MG63 (cell line): ENCODE data around the gene PTAFR. TPM values are rescaled to one million over a fixed set of nuclear protein-coding genes. Genes with fewer than 3 reads are reported as not detected.
"Not testable (repeated sequence)": the region's sequence is repeated elsewhere in the genome, so short reads cannot be mapped to it uniquely, and the experiment has no call there.

Source experiments
- DNase-seq: peaks from one replicate; pipeline ENCODE4 v3.0.0-alpha.2; 2020
- H3K27me3 ChIP-seq: fragments of 250-450 bp; sonication (Bioruptor Pico); 2 replicates; pipeline ENCODE4 v1.5.1; 2020; ENCODE audit warnings: mild to moderate bottlenecking, moderate library complexity
- H3K36me3 ChIP-seq: fragments of 250-450 bp; sonication (Bioruptor Pico); 2 replicates; pipeline ENCODE4 v1.5.1; 2020; ENCODE audit warnings: mild to moderate bottlenecking, moderate library complexity
- H3K4me3 ChIP-seq: fragments of 250-450 bp; sonication (Bioruptor Pico); 2 replicates; pipeline ENCODE4 v1.5.1; 2020; ENCODE audit warnings: mild to moderate bottlenecking, moderate library complexity
- H3K9me3 ChIP-seq: fragments of 250-450 bp; sonication (Bioruptor Pico); 2 replicates; pipeline ENCODE4 v1.5.1; 2020; ENCODE audit warnings: mild to moderate bottlenecking, moderate library complexity
- total RNA-seq: library from RNA; depleted of rRNA; stranded (reverse); fragments of >200 nt; shearing (Covaris generic); gene quantifications from 2 replicates; pipeline ENCODE4 v1.2.3, GENCODE V29; 2014; ENCODE audit warnings: low replicate concordance

The PTAFR gene
- total RNA-seq, 1 experiment from 2014 or later: 0.49 TPM

- no peaks in the 10 kb centered on the region for H3K36me3 ChIP-seq
Observed at GRCh38 chr1:28157894-28158293, 18.6 kb downstream of the PTAFR start.

GRCh38 chr1:28156821-28157220 lies 19.7 kb downstream of the PTAFR start:
- H3K9me3 ChIP-seq: no peaks in the 10 kb centered on the region
- H3K4me3 ChIP-seq: no peak overlapping the region
- no peaks in the 10 kb centered on the region for H3K36me3 ChIP-seq
- DNase-seq: peak; percentile 22
- H3K27me3 ChIP-seq: no peaks in the 10 kb centered on the region

More at GRCh38 chr1:28157894-28158293, 18.6 kb downstream of the PTAFR start:
- Histone ChIP-seq H3K4me3 (no peak overlapping the region), H3K27me3 (no peaks in the 10 kb centered on the region), H3K9me3 (no peaks in the 10 kb centered on the region)
- no peak for DNase-seq

- Histone ChIP-seq H3K36me3 (no peaks in the 10 kb centered on the region), H3K4me3 (no peak overlapping the region), H3K9me3 (no peaks in the 10 kb centered on the region), H3K27me3 (no peaks in the 10 kb centered on the region)
- no peak for DNase-seq
Observed at GRCh38 chr1:28155628-28156027, 20.9 kb downstream of the PTAFR start.

GRCh38 chr1:28154078-28154594 lies 22.4 kb downstream of the PTAFR start:
- Histone ChIP-seq H3K4me3 (no peak overlapping the region), H3K27me3 (no peaks in the 10 kb centered on the region), H3K36me3 (no peaks in the 10 kb centered on the region), H3K9me3 (no peaks in the 10 kb centered on the region)
- DNase-seq: no peak

- H3K36me3 ChIP-seq: no peaks in the 10 kb centered on the region
- DNase-seq: no peak
- H3K27me3 ChIP-seq: no peaks in the 10 kb centered on the region
Observed at GRCh38 chr1:28150125-28150780, 26.2 kb downstream of the PTAFR start.

GRCh38 chr1:28148880-28149195 lies 27.7 kb downstream of the PTAFR start:
- Histone ChIP-seq H3K9me3 (no peaks in the 10 kb centered on the region), H3K27me3 (no peaks in the 10 kb centered on the region), H3K4me3 (no peak overlapping the region), H3K36me3 (no peaks in the 10 kb centered on the region)
- no peak for DNase-seq

More at GRCh38 chr1:28150125-28150780, 26.2 kb downstream of the PTAFR start:
- Histone ChIP-seq H3K9me3 (no peaks in the 10 kb centered on the region), H3K4me3 (no peak overlapping the region)

- H3K36me3 ChIP-seq: no peaks in the 10 kb centered on the region
- no peak for DNase-seq
- H3K9me3 ChIP-seq: no peaks in the 10 kb centered on the region
- no peak overlapping the region for H3K4me3 ChIP-seq
- no peaks in the 10 kb centered on the region for H3K27me3 ChIP-seq
Observed at GRCh38 chr1:28147264-28148094, 29.0 kb downstream of the PTAFR start.

GRCh38 chr1:28145728-28146127 lies 30.8 kb downstream of the PTAFR start:
- Histone ChIP-seq H3K36me3 (no peaks in the 10 kb centered on the region), H3K27me3 (no peaks in the 10 kb centered on the region), H3K4me3 (no peak overlapping the region), H3K9me3 (no peaks in the 10 kb centered on the region)
- DNase-seq: no peak

- DNase-seq: no peak
- Histone ChIP-seq H3K9me3 (no peaks in the 10 kb centered on the region), H3K27me3 (no peaks in the 10 kb centered on the region), H3K36me3 (no peaks in the 10 kb centered on the region), H3K4me3 (no peak overlapping the region)
Observed at GRCh38 chr1:28144203-28145135, 32.0 kb downstream of the PTAFR start.

GRCh38 chr1:28143496-28144202 lies 32.8 kb downstream of the PTAFR start:
- Histone ChIP-seq H3K9me3 (no peaks in the 10 kb centered on the region), H3K4me3 (no peak overlapping the region), H3K36me3 (no peaks in the 10 kb centered on the region), H3K27me3 (no peaks in the 10 kb centered on the region)
- DNase-seq: no peak

- Histone ChIP-seq H3K4me3 (no peak overlapping the region), H3K27me3 (no peaks in the 10 kb centered on the region), H3K36me3 (no peaks in the 10 kb centered on the region), H3K9me3 (no peaks in the 10 kb centered on the region)
- no peak for DNase-seq
Observed at GRCh38 chr1:28141685-28142084, 34.8 kb downstream of the PTAFR start.

- H3K27me3 ChIP-seq, H3K36me3 ChIP-seq, H3K9me3 ChIP-seq, H3K4me3 ChIP-seq, DNase-seq: not testable (repeated sequence)
Observed at GRCh38 chr1:28139866-28140265, 36.6 kb downstream of the PTAFR start.

GRCh38 chr1:28139025-28139712 lies 37.3 kb downstream of the PTAFR start:
- no peaks in the 10 kb centered on the region for H3K27me3 ChIP-seq
- DNase-seq: peak; percentile 31
- H3K36me3 ChIP-seq: no peaks in the 10 kb centered on the region
- no peak overlapping the region for H3K4me3 ChIP-seq
- no peaks in the 10 kb centered on the region for H3K9me3 ChIP-seq

GRCh38 chr1:28136922-28137613 lies 39.4 kb downstream of the PTAFR start:
- DNase-seq: peak; percentile 54
- Histone ChIP-seq H3K4me3 (no peak overlapping the region), H3K9me3 (no peaks in the 10 kb centered on the region), H3K36me3 (no peaks in the 10 kb centered on the region), H3K27me3 (no peaks in the 10 kb centered on the region)

GRCh38 chr1:28136169-28136921 lies 40.1 kb downstream of the PTAFR start:
- Histone ChIP-seq H3K27me3 (no peaks in the 10 kb centered on the region), H3K4me3 (no peak overlapping the region), H3K36me3 (no peaks in the 10 kb centered on the region), H3K9me3 (no peaks in the 10 kb centered on the region)
- no peak for DNase-seq
